Nucleus accumbens (tissue), 56 donors: ENCODE measurements around the gene FBXW8.

Source experiments
- DNase-seq, 56 donors: peaks; one replicate each; lab custom pipeline; 2025; lab: John Stamatoyannopoulos, UW

Gene FBXW8

GRCh38 chr12:116885491-116885890, 25.3 kb upstream of the FBXW8 start:
- no peak for DNase-seq

DNA sequence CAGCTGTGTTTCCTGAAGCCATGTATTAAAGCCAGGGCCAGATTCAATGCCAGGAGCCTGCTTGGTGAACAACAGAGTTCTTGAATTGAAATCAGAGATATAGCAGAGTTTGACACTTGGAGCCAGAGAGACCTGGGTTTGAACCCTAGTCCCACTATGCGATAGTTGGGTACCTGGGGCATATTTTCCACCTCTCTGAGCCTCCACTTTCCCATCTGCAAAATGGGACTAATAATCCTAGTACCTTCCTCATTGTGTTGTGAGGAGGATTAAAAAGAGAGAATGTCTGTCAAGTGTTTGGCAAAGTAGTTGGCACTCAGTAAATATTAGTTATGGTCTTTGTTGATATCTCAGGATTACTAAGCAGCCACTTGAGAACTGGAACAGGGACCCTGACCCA, 23.5 kb upstream of the FBXW8 start:
- no peak for DNase-seq

GRCh38 chr12:116887897-116888296, 22.9 kb upstream of the FBXW8 start:
- DNase-seq: no peak

DNA sequence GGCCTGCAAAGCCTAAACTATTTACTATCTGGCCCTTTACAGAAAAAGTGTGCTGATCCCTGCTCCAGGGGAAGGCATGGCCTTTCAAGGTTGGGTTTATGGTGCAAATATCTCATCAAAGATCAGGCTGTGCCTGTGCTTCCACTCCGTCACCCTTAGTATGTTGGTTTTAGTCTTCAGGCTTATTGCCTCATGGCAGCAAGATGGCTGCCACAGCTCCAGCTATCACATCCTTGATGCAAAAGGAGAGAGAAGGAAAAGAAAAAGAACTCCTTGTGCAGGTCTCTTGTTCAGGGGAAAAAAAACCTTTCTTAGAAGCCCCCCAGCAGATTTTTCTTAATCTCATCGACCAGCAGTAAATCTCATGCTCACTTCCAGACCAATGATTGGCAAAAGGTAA, 20.4 kb upstream of the FBXW8 start:
- DNase-seq: no peak

DNA sequence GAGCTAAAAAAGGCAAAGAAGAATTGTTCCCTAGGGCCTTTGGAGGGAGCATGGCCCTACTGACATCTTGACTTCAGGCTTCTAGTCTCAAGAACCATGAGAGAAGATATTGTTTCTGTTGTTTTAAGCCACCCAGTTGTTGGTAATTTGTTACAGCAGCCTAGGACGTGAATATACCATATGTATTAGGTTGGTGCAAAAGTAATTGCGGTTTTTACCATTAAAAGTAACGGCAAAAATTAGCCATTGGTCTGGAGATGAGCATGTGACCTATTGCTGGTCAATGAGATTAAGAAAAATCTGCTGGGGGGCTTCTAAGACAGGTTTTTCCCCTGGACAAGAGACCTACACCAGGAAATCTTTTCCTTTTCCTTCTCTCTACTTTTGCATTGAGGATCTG, 19.7 kb upstream of the FBXW8 start:
- DNase-seq: no peak

DNA sequence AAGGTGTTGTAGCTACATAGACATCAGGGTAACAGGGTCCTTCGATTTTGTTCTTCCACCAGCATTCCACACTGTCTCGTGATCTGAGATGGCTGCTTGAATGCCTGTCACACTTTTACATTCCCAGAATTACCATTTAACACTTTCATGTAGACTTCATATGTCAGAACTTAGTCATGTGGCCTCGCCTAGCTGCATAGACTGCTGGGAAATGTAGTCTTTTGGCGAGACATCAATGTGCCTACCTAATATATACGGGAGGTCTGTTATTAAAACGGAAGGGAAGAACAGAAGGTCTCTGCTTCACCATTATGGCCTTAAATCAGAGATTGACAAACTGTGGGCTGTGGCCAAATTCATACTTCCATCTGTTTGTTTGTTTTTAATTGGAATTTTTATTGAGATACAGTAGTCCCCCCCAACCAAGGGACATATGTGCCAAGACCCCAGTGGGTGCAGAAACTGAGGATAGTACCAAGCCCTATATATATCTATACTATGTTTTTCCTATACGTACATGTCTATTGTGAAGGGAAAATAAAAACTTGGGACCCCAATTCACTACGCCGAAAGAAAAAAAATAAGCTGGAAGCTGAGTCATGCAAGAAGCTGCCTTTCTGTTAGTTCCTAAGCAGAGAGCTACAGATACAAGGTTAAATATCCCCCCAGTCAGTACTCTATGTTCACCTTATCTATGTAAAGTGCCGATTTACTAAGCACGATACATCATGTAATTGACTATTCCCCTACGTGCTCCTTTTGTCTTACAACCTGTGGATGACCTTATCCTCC, 18.2 kb upstream of the FBXW8 start:
- no peak for DNase-seq

- no peak for DNase-seq
Observed at GRCh38 chr12:116894913-116895312, 15.8 kb upstream of the FBXW8 start.

- no peak for DNase-seq
Observed at GRCh38 chr12:116896411-116896924, 14.3 kb upstream of the FBXW8 start.

DNA sequence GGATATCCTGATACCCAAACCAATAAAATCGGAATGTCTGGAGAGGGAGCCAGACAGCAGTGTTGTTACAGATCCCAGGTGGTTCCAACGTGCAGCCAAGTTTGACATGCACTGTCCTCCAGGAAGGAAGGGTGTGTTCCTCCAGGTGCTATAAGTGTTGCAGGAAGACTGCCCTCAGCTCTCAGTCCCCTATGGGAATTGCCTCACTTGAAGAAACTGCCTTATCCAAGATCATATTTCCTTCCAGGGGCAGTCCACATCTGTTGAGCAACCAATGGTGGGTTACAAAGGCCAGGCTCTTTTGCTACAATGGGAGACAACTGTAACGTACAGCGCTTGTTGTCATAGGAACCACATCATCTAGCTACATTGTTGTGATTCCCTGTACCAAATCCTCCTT, 13.3 kb upstream of the FBXW8 start:
- DNase-seq: no peak

DNA sequence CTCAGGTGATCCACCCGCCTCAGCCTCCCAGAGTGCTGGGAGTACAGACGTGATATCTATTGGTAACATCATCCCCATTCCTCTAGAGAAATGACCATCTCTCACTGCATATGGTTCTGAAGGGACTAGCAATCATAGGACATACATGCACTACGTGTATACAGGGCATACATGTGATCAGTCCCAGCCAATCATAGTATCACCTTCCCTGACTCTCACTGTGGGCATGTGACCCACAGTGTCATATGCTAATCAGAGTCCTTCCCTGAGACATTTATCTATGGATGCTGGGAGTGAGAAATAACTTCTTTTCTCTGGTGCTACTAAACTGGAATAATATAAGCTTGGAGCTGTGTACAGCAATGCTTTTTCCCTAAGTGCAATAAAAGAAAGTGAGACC, 12.1 kb upstream of the FBXW8 start:
- no peak for DNase-seq

DNA sequence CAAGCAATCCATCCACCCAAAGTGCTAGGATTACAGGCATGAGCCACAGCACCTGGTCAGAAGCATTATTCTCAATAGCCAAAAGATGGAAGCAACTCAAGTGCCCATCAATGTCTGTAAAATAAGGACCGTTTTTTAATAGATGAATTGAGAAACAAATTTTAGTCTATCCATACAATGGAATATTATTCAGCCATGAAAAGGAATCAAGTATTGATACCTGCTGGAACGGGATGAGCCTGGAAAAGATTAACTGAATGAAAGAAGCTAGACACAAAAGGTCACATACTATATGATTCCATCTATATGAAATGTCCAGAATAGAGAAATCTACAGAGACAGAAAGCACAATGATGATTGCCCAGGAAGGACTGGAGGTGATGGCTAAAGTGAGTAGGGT, 9.1 kb upstream of the FBXW8 start:
- DNase-seq: no peak

DNA sequence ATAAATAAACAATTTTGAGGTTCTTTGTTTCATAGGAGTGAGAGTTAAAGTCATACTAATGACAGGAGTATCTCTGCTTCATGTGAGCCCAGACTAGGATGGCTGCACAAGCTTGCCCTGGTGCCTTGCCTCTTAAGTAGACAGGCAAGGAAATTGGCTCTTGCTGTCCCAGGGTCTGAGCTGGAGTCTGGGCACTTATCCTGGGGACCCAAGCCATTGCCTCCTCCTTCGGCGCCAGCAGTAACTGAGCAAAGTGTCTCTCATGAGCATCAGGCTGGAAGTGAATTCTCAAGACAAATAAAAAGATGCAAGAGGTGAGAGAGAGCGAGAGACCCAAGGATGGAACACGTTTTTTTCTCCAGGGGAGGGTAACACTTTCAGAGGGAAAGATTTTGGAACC, 6.9 kb upstream of the FBXW8 start:
- no peak for DNase-seq

DNA sequence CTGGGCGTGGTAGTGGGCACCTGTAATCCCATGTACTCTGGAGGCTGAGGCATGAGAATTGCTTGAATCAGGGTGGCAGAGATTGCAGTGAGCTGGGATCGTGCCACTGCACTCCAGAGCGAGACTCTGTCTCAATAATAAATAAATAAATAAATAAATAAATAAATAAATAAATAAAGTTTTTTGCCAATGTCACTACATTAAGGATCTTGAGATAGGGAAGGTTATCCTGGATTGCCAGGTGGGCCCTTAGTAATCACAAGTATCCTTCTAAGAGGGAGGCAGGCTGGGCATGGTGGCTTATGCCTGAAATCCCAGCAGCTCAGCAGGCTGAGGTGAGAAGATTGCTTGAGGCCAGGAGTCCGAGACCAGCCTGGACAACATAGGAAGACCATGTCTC, 4.5 kb upstream of the FBXW8 start:
- no peak for DNase-seq

GRCh38 chr12:116910280-116910644, 488 bp upstream of the FBXW8 start:
- DNase-seq: no peak

- DNase-seq: no peak
Observed at GRCh38 chr12:116915326-116915725, 4.6 kb downstream of the FBXW8 start.

DNA sequence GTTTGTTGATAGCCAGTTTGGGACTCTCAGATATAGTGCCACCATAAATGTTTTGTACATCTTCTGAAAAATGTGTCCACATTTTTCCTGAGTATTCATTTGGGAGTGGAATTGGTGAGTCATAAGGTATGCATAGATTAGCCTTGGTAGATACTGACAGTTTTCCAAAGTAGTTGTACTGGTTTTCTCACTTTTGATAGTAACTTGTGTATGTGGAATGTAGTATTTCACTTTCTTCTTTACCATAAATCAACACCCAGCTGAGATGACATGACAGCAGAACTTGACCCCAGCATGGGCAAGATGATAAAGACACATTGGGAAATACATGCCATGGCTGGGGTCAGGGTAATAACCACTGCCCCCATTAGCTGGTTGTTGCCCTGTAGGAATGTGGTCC, 5.4 kb downstream of the FBXW8 start:
- DNase-seq: no peak

DNA sequence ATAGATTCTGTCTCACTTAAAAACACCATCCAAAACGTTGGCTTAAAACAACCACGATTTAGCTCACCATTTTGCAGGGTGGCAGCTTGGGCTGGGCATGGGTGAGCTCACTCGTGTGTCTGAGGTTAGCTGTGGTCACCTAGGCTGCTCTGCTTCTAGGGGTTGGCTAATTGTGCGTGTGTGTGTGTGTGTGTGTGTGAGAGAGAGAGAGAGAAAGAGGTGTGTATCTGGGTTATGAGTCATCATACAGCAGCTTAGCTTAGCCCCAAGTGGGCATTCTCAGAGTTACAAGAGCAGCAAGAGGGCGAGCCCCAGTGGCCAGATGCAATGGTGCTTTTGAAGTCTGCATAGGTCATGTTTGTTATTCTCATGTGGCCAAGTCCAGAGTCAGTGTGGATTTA, 6.0 kb downstream of the FBXW8 start:
- no peak for DNase-seq

DNA sequence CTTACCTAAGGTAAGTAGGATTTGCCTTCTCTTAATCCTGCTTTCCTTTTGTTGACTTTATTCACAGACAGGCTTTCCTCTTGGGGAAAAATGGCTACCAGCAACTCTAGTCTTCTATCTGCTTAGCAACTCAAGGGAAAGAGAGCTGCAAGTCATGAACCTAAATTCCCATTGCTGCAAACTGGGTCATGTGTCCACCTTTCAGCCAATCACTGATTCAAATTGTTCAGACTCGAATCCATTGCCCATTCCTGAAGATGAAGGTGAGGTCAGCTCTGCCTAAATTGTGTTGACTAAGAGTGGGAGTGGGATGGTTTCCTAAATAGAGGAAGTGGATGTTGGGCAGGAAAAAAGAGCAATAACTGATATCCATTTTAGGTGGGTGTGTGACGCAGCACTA, 7.7 kb downstream of the FBXW8 start:
- DNase-seq: no peak

DNA sequence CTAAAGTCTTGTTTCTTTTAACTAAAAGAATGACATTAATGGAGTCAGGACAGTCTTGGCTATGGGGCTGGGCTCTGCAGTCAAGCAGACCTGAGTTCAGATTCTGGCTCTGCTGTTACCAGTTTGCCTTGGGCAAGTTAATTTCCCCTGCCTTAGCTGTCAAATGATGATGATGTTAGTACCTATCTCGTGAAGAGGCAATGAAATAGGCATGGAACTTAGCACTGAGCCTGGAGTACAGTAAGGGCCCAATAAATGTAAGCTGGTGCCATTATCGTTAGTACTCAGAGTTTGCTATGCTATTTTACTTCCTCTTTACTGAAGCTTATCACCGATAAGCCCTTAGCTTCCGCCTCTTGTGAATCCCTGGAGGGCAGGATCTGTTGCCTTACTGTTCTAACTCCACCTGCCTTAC, 8.5 kb downstream of the FBXW8 start:
- DNase-seq: no peak

GRCh38 chr12:116919706-116920485, 9.1 kb downstream of the FBXW8 start:
- no peak for DNase-seq

GRCh38 chr12:116920939-116921338, 10.2 kb downstream of the FBXW8 start:
- DNase-seq: no peak
